Kidney (tissue), 14 donors: Measurements from ENCODE around the gene C7. TPM values are rescaled to one million over a fixed set of nuclear protein-coding genes. Genes with fewer than 3 reads are reported as not detected.

ENCODE experiments used
- DNase-seq, 5 donors: peaks; one replicate each; pipeline ENCODE4 v3.0.0-alpha.2; 2013 to 2020
- FAIRE-seq: peaks from 2 replicates; lab custom pipeline; 2012; peaks lifted over from hg19 to GRCh38; lab: Jason Lieb, UNC
- H3K27ac ChIP-seq, 2 donors: one replicate each; pipeline ENCODE4 v1.7.0; 2013; ENCODE audit warnings: low read depth in 2 of 2, low read length in 2 of 2, inconsistent platforms in 1 of 2
- H3K27me3 ChIP-seq: one replicate; pipeline ENCODE4 v1.7.1; 2013; ENCODE audit warnings: low read length, inconsistent platforms; ENCODE audit not compliant: control insufficient read depth, insufficient read depth
- H3K36me3 ChIP-seq, 3 donors: one replicate each; pipeline versions ENCODE4 v1.7.0 to v1.7.1; 2013; ENCODE audit warnings: low read length in 3 of 3, control low read depth in 1 of 3, inconsistent platforms in 1 of 3; ENCODE audit not compliant: insufficient read depth in 3 of 3, control insufficient read depth in 2 of 3
- H3K4me1 ChIP-seq, 3 donors: one replicate each; pipeline versions ENCODE4 v1.7.0 to v1.7.1; 2013; ENCODE audit warnings: low read length in 3 of 3, inconsistent platforms in 1 of 3, low read depth in 1 of 3; ENCODE audit not compliant: control insufficient read depth in 2 of 3, insufficient read depth in 2 of 3
- H3K4me3 ChIP-seq, 3 donors: one replicate each; pipeline versions ENCODE4 v1.7.0 to v1.8.1; 2013; ENCODE audit warnings: low read length in 3 of 3, control low read depth in 1 of 3, inconsistent platforms in 1 of 3
- H3K9ac ChIP-seq, 3 donors: one replicate each; pipeline versions ENCODE4 v1.7.0 to v1.7.1; 2013; ENCODE audit warnings: low read length in 3 of 3, control low read depth in 1 of 3, inconsistent platforms in 1 of 3
- H3K9me3 ChIP-seq, 3 donors: one replicate each; pipeline versions ENCODE4 v1.7.0 to v1.7.1; 2013; ENCODE audit warnings: low read length in 3 of 3, control low read depth in 1 of 3, inconsistent platforms in 1 of 3; ENCODE audit not compliant: control insufficient read depth in 2 of 3, insufficient read depth in 1 of 3
- intact Hi-C: fragments of 100-400 bp; cut with DNase I; formaldehyde crosslinking; loops from one replicate; pipeline ENCODE4 v1.11.1; 2022
- polyA plus RNA-seq: library from polyadenylated mRNA; stranded (reverse); fragments of 350-450 nt; fragmentation: Illumina TruSeq; extraction: RNeasy Lipid Tissue Mini Kit (QIAGEN cat#74804); gene quantifications from one replicate; pipeline ENCODE4 v1.2.3, GENCODE V29; 2014; ENCODE audit warnings: low read depth, low replicate concordance; ENCODE audit not compliant: insufficient read depth
- total RNA-seq: library from RNA; stranded (reverse); fragmentation: NEBNext Ultra II Directional; extraction: Animal tissue kit (Norgen Biotek cat#: 25700); gene quantifications from one replicate; pipeline ENCODE4 v1.2.1, GENCODE V29; 2021
- TF ChIP-seq, protein P1 (sequence below): IDR thresholded peaks from 3 replicates; pipeline ENCODE4 v1.5.1; 2012; ENCODE audit warnings: mild to moderate bottlenecking, moderate library complexity, borderline replicate concordance; ENCODE audit not compliant: insufficient read depth; ENCODE audit errors: extremely low read depth
- donor health status: control.
- donor health status: control.
- donor health status: control.
- donor health status: control.
- donor health status: control.
- donor health status: DM: yes; HTN: yes; CAD: no.
- donor health status: Normal renal cell carcinoma (clear cell type).

Gene C7
- total and polyA plus RNA-seq, 2 donors from 2014 or later, result 158 to 849 TPM

GRCh38 chr5:40873286-40873880, 35.9 kb upstream of the C7 start:
- Histone ChIP-seq H3K36me3 (no peaks in the 10 kb centered on the region), H3K4me1 (no peaks in the 10 kb centered on the region), H3K27ac (no peak overlapping the region), H3K4me3 (no peak overlapping the region), H3K27me3 (no peaks in the 10 kb centered on the region), H3K9ac (no peak overlapping the region), H3K9me3 (no peaks in the 10 kb centered on the region)
- FAIRE-seq (no peak), DNase-seq (no peak)
- intact Hi-C loops, result no loop called here
- TF ChIP-seq, protein P1, sequence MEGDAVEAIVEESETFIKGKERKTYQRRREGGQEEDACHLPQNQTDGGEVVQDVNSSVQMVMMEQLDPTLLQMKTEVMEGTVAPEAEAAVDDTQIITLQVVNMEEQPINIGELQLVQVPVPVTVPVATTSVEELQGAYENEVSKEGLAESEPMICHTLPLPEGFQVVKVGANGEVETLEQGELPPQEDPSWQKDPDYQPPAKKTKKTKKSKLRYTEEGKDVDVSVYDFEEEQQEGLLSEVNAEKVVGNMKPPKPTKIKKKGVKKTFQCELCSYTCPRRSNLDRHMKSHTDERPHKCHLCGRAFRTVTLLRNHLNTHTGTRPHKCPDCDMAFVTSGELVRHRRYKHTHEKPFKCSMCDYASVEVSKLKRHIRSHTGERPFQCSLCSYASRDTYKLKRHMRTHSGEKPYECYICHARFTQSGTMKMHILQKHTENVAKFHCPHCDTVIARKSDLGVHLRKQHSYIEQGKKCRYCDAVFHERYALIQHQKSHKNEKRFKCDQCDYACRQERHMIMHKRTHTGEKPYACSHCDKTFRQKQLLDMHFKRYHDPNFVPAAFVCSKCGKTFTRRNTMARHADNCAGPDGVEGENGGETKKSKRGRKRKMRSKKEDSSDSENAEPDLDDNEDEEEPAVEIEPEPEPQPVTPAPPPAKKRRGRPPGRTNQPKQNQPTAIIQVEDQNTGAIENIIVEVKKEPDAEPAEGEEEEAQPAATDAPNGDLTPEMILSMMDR, result no peak

GRCh38 chr5:40875958-40876357, 33.3 kb upstream of the C7 start:
- H3K9ac ChIP-seq, result no peak overlapping the region
- DNase-seq (no peak), FAIRE-seq (no peak)
- no peaks in the 10 kb centered on the region for H3K9me3 ChIP-seq
- H3K4me1 ChIP-seq, result no peaks in the 10 kb centered on the region
- TF ChIP-seq, protein P1, result no peak
- H3K27ac ChIP-seq, result no peak overlapping the region
- H3K4me3 ChIP-seq, result no peak overlapping the region
- intact Hi-C loops, result no loop called here
- no peaks in the 10 kb centered on the region for H3K36me3 ChIP-seq
- no peaks in the 10 kb centered on the region for H3K27me3 ChIP-seq

DNA sequence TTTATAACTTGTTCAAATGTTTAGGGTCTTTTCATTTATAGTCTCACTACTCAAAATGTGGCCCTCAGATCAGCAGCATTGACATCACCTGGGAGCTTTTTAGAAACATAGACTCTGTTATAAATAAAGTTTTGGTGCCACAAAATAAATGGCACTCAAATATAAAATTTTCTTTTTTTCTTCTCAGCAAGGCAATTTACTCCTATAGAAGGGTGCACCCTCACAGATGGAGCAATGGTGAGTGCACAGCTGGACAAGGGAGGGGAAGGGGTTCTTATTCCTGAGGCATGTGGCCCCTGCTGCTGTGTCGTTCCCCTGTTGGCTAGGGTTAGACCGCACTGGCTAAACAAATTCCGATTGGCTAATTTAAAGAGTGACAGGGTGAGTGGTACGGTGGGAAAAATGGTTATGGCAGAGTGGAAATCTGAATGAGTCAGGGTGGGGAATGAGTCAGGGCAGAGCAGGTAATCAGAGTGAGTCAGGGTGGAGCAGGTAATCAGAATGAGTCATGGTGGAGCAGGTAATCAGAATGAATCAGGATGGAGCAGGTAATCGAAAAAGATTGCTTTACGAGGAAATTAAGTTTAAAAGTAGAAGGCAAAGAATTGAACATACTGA, 31.8 kb upstream of the C7 start:
- H3K4me1 ChIP-seq, result no peaks in the 10 kb centered on the region
- H3K9me3 ChIP-seq, result no peaks in the 10 kb centered on the region
- H3K27me3 ChIP-seq, result no peaks in the 10 kb centered on the region
- no peak overlapping the region for H3K4me3 ChIP-seq
- DNase-seq (no peak), FAIRE-seq (no peak)
- H3K9ac ChIP-seq, result no peak overlapping the region
- intact Hi-C loops, result no loop called here
- no peaks in the 10 kb centered on the region for H3K36me3 ChIP-seq
- no peak overlapping the region for H3K27ac ChIP-seq
- TF ChIP-seq, protein P1, result no peak
